ENCODE measurements around the gene KDELR3.

DNA sequence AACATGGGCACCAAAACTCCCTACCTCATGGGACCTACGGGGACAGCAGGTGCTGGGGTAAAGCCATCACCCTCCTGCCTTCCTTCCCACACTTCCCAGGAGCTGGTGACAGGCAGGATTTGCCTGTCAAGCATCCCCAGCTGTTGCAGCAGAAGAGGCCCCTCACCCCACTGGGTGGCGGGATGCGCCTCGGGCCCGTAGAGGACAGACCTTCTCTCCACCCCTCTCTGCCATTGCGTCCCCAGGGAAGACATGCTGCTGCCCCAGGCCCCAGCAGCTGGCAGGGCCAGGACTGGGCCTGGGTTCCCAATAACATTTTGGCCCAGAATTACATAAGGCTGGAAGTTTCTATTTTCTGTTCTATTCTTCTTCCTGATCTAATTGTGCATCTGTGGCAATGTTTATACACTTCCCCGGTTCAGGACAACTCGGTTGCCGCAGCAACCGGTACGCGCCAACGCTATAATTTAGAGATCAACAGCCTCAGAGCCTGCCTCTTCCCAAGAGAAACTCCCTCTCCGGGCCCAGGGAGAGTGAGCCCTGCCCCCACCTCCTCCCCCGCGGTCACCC lies 38.3 kb upstream of the KDELR3 start:
- TF ChIP-seq, protein P1, sequence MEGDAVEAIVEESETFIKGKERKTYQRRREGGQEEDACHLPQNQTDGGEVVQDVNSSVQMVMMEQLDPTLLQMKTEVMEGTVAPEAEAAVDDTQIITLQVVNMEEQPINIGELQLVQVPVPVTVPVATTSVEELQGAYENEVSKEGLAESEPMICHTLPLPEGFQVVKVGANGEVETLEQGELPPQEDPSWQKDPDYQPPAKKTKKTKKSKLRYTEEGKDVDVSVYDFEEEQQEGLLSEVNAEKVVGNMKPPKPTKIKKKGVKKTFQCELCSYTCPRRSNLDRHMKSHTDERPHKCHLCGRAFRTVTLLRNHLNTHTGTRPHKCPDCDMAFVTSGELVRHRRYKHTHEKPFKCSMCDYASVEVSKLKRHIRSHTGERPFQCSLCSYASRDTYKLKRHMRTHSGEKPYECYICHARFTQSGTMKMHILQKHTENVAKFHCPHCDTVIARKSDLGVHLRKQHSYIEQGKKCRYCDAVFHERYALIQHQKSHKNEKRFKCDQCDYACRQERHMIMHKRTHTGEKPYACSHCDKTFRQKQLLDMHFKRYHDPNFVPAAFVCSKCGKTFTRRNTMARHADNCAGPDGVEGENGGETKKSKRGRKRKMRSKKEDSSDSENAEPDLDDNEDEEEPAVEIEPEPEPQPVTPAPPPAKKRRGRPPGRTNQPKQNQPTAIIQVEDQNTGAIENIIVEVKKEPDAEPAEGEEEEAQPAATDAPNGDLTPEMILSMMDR (conservative IDR thresholded peaks at IDR 0.05 in 1 of 2, IDR thresholded peaks at IDR 0.05 in 1 of 2; ENCODE audit: low read depth in 1 of 2, low read length in 2 of 2), result no peak
- no peak for TF ChIP-seq EZH2 (IDR thresholded peaks at IDR 0.05; ENCODE audit: low read length, missing control alignments)

Data from fibroblast of lung (primary cell).